HepG2 (cell line): ENCODE measurements around the gene SMAD3. TPM values are rescaled to one million over a fixed set of nuclear protein-coding genes. Genes with fewer than 3 reads are reported as not detected.

Source experiments
- ATAC-seq: fragments of 200-7000 bp; cut with Tn5 transposase; 3 replicates; pipeline ENCODE4 v1.9.1; 2020; ENCODE audit warnings: mild to moderate bottlenecking, moderate library complexity
- BruUV-seq: library from RNA; stranded (reverse); fragments of 400-500 nt; replicated peaks from 2 replicates; lab custom pipeline; 2021; lab: Mats Ljungman, UMichigan
- CTCF ChIA-PET: fragments of 300-600 bp; formaldehyde crosslinking; extraction: SDS; loops from one replicate; lab custom pipeline; 2021; ENCODE audit warnings: low total read pairs, inconsistent platforms, low intra/inter-chr PET ratio; lab: Yijun Ruan, JAX
- POLR2A ChIA-PET: fragments of 350-600 bp; sonication (Branson Sonifier 250); formaldehyde crosslinking; loops from one replicate; lab custom pipeline; 2020; ENCODE audit warnings: antibody characterized with exemption, inconsistent platforms; lab: Yijun Ruan, JAX
- DNase-seq: peaks from one replicate; pipeline ENCODE4 v3.0.0-alpha.2; 2015; ENCODE audit warnings: low spot score
- FAIRE-seq: peaks from 3 replicates; lab custom pipeline; 2011; peaks lifted over from hg19 to GRCh38; lab: Jason Lieb, UNC
- H2AFZ ChIP-seq: one replicate; pipeline ENCODE4 v1.6.1; 2011; ENCODE audit warnings: low read length, inconsistent platforms
- H3K27ac ChIP-seq: fragments of 300-600 bp; 3 replicates; pipeline ENCODE4 v1.8.0; 2011; ENCODE audit warnings: mixed run types, mild to moderate bottlenecking, mixed read lengths, low read length, inconsistent platforms; ENCODE audit not compliant: insufficient read depth; ENCODE audit errors: extremely low read length
- H3K27me3 ChIP-seq, 2 experiments: fragments of 200-600 bp in 1 of 2; 2 replicates in 1 of 2; 3 replicates in 1 of 2; pipeline versions ENCODE4 v1.6.0 to v1.8.0; 2011; ENCODE audit warnings: low read length in 2 of 2, mild to moderate bottlenecking in 2 of 2, moderate library complexity in 2 of 2, inconsistent platforms in 1 of 2; ENCODE audit not compliant: insufficient read depth in 2 of 2, control insufficient read depth in 1 of 2
- H3K36me3 ChIP-seq, 2 experiments: fragments of 200-600 bp in 1 of 2; replicated peaks in 1 of 2; 2 replicates in 1 of 2; 3 replicates in 1 of 2; pipeline versions ENCODE4 v1.5.1 to v1.8.0; 2011; ENCODE audit warnings: low read length in 2 of 2, inconsistent platforms in 1 of 2; ENCODE audit not compliant: insufficient read depth in 2 of 2, control insufficient read depth in 1 of 2
- H3K4me1 ChIP-seq: 2 replicates; pipeline ENCODE4 v1.5.1; 2012; ENCODE audit warnings: low read length, inconsistent platforms; ENCODE audit not compliant: insufficient read depth
- H3K4me2 ChIP-seq: 2 replicates; pipeline ENCODE4 v1.6.0; 2011; ENCODE audit warnings: low read depth, low read length, inconsistent platforms
- H3K4me3 ChIP-seq, 3 experiments: fragments of 200-600 bp in 1 of 3; sonication (generic), shearing (Covaris generic) in 1 of 3; replicated peaks in 1 of 3; 2 replicates each; pipeline ENCODE4 v1.5.1; 2011 to 2016; ENCODE audit warnings: low read length in 3 of 3, inconsistent platforms in 2 of 3, low read depth in 2 of 3, mild to moderate bottlenecking in 2 of 3, control low read depth in 1 of 3, mixed read lengths in 1 of 3; ENCODE audit not compliant: insufficient read depth in 1 of 3
- H3K79me2 ChIP-seq: one replicate; pipeline ENCODE4 v1.6.1; 2011; ENCODE audit warnings: low read length, inconsistent platforms; ENCODE audit not compliant: insufficient read depth
- H3K9ac ChIP-seq: 2 replicates; pipeline ENCODE4 v1.6.0; 2011; ENCODE audit warnings: mild to moderate bottlenecking, low read depth, low read length, inconsistent platforms; ENCODE audit not compliant: insufficient read depth
- H3K9me3 ChIP-seq: 2 replicates; pipeline ENCODE4 v1.5.1; 2012; ENCODE audit warnings: mild to moderate bottlenecking, low read length
- H4K20me1 ChIP-seq: 2 replicates; pipeline ENCODE4 v1.6.0; 2011; ENCODE audit warnings: inconsistent platforms, mild to moderate bottlenecking, low read length, moderate library complexity; ENCODE audit not compliant: insufficient read depth
- FOXC1 ChIP-seq: sonication (generic); formaldehyde crosslinking; IDR thresholded peaks from 2 replicates; pipeline ENCODE4 v1.8.0; 2022; ENCODE audit warnings: mild to moderate bottlenecking, missing genetic modification reagents, borderline replicate concordance
- NR2F1 ChIP-seq, 2 experiments: fragments of 450-650 bp in 1 of 2; formaldehyde crosslinking in 1 of 2; IDR thresholded peaks; 2 replicates each; pipeline versions ENCODE4 v1.5.0 to v1.6.1; 2016 to 2020; ENCODE audit warnings: mild to moderate bottlenecking in 1 of 2, missing compliant biosample characterization in 1 of 2, missing genetic modification reagents in 1 of 2, moderate library complexity in 1 of 2
- RBM22 ChIP-seq: fragments of 200-400 bp; formaldehyde crosslinking; optimal IDR thresholded peaks from 2 replicates; pipeline ENCODE3; 2017; ENCODE audit warnings: mild to moderate bottlenecking, low read length, moderate library complexity
- REL ChIP-seq: sonication (generic); formaldehyde crosslinking; conservative IDR thresholded peaks from 2 replicates; pipeline ENCODE4 v1.8.0; 2022; ENCODE audit warnings: mild to moderate bottlenecking, missing genetic modification reagents, moderate library complexity
- SETDB1 ChIP-seq: sonication (generic); formaldehyde crosslinking; IDR thresholded peaks from 2 replicates; pipeline ENCODE4 v1.5.1; 2020; ENCODE audit warnings: missing genetic modification reagents, mild to moderate bottlenecking, borderline replicate concordance
- ZNF292 ChIP-seq: sonication (generic); formaldehyde crosslinking; IDR thresholded peaks from 2 replicates; pipeline ENCODE4 v1.8.1; 2022; ENCODE audit warnings: mild to moderate bottlenecking, low read depth, missing genetic modification reagents, borderline replicate concordance
- ZNF329 ChIP-seq: sonication (generic); formaldehyde crosslinking; IDR thresholded peaks from 2 replicates; pipeline ENCODE4 v1.9.0; 2021; ENCODE audit warnings: low read depth, mild to moderate bottlenecking, missing genetic modification reagents
- ZNF678 ChIP-seq: sonication (generic); formaldehyde crosslinking; IDR thresholded peaks from 2 replicates; pipeline ENCODE4 v1.4.0; 2020; ENCODE audit warnings: mild to moderate bottlenecking, missing genetic modification reagents
- ZSCAN25 ChIP-seq: sonication (generic); formaldehyde crosslinking; IDR thresholded peaks from 2 replicates; pipeline ENCODE4 v1.8.0; 2022; ENCODE audit warnings: mild to moderate bottlenecking, missing genetic modification reagents
- WGBS: methylation state at CpG from one replicate; pipeline ENCODE4 v1.1.6; 2017; ENCODE audit warnings: low lambda C conversion rate; 5-methylcytosine and 5-hydroxymethylcytosine counted together
- in situ Hi-C: cut with HindIII; loops from 2 replicates; pipeline ENCODE4 v1.10.0; 2017; ENCODE audit warnings: low pct_unique_long_range_greater_than_20kb; ENCODE audit not compliant: extremely low pct_ligation_motif_present
- intact Hi-C: fragments of 100-400 bp; cut with micrococcal nuclease; formaldehyde crosslinking; loops from one replicate; pipeline ENCODE4 v1.10.0; 2022; ENCODE audit not compliant: unreplicated experiment
- polyA plus RNA-seq, 8 experiments: library from polyadenylated mRNA; depleted of rRNA in 3 of 8; stranded (reverse) in 7 of 8; unstranded in 1 of 8; fragments of >200 nt; fragmentation: Illumina TruSeq in 4 of 8; extraction: Trizol in 4 of 8; gene quantifications; 2 replicates each; pipeline versions ENCODE4 v1.2.1 to v1.2.3, GENCODE V29; 2011 to 2016; ENCODE audit warnings: low read depth in 4 of 8, missing spikeins in 1 of 8, mixed read lengths in 1 of 8; ENCODE audit not compliant: insufficient read depth in 1 of 8
- total RNA-seq, 5 experiments: library from RNA; depleted of rRNA; stranded (reverse); fragments of >200 nt; fragmentation: Illumina TruSeq; extraction: Trizol; gene quantifications; 2 replicates each; pipeline ENCODE4 v1.2.3, GENCODE V29; 2016; ENCODE audit warnings: low read depth in 1 of 5
- TF ChIP-seq, protein P1 (sequence below): sonication (generic); formaldehyde crosslinking; IDR thresholded peaks from 2 replicates; pipeline ENCODE4 v1.4.0; 2020; ENCODE audit warnings: mild to moderate bottlenecking, missing genetic modification reagents, borderline replicate concordance
- TF ChIP-seq, protein P2 (sequence below): sonication (generic); formaldehyde crosslinking; conservative IDR thresholded peaks from 2 replicates; pipeline ENCODE4 v1.4.0; 2020; ENCODE audit warnings: missing genetic modification reagents
- TF ChIP-seq, protein P3 (sequence below): sonication (generic); formaldehyde crosslinking; IDR thresholded peaks from 2 replicates; pipeline ENCODE4 v1.4.0; 2020; ENCODE audit warnings: missing genetic modification reagents

The SMAD3 gene
- total and polyA plus RNA-seq, 2 of the 13 experiments (the other 11 are each of a cell fraction or from before 2014, with no cell fraction given) = 8.6 to 56.3 TPM

DNA sequence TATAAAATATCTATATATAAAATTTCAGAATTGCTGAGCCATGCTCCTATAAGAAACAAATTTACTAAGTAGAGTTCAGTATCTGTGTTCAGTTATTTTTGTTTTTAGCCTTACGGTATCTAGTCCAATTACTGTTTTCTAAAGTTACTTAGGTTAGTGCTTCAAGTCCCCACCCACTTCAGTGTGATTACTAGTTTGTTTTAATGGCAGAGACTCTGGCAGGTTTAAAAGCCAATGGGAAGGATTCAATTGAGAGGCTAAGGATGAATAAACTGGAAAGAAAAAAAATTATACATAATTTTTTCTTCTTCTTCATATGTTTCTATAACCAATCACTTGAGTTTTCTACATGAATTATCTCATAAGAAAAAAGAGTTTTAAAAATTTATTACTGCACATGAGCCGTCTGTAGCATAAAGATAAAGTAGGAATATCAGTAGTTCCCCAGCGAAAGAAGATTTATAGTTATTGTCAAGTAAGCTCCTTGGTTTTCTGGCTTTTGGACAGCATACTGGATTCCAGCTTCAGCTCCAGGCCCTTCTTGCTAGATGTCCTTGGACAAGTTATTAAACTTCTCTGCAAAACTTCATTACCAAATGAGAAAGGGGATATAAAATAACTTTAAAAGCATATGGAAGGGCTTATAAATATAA, 142.3 kb downstream of the SMAD3 start:
- POLR2A ChIA-PET = no interaction called here
- FAIRE-seq = no peak
- in situ Hi-C loops = no loop called here

DNA sequence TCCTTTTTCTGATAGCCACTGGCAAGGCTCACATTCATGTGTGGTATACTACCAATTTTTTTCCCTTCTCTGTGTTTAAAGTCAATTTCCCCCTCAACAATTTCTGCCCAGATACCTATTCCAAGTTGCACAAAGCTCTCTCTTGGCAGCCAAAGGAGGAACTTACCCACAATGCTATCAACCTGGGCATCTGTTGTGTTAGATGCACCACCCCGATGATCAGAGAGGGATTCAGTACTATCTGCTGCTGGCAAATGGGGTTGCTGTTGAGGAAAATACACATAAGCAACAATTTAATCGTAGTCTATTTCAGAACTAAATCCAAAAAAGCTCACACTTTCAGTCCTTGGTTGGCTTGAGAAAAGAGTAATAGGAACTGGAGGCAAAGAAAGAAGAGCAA, 143.0 kb downstream of the SMAD3 start:
- no peak overlapping the region for H3K27ac ChIP-seq
- no TSS peak for BruUV-seq
- no peak overlapping the region for H2AFZ ChIP-seq
- H3K4me1 ChIP-seq = no peaks in the 10 kb centered on the region
- CTCF ChIA-PET = no interaction called here
- no peak overlapping the region for H3K4me3 ChIP-seq
- no peaks in the 10 kb centered on the region for H3K79me2 ChIP-seq
- no peaks in the 10 kb centered on the region for H4K20me1 ChIP-seq
- no peak overlapping the region for H3K9ac ChIP-seq
- POLR2A ChIA-PET = no interaction called here
- in situ Hi-C loops (no loop called here), intact Hi-C loops (no loop called here)
- 77% methylated on average over 2 of the region's 2 CpGs for WGBS
- no peak overlapping the region for H3K4me2 ChIP-seq
- ATAC-seq (no peak), DNase-seq (no peak), FAIRE-seq (no peak)
- no peaks in the 10 kb centered on the region for H3K9me3 ChIP-seq
- peaks cover 0 to 9% of the 10 kb centered on the region in 2 experiments; a peak in 1 of 5 replicates for H3K36me3 ChIP-seq
- no peaks in the 10 kb centered on the region for H3K27me3 ChIP-seq
- no peak for TF ChIP-seq RBM22
- TF ChIP-seq ZNF292 = no peak
- TF ChIP-seq, protein P1, sequence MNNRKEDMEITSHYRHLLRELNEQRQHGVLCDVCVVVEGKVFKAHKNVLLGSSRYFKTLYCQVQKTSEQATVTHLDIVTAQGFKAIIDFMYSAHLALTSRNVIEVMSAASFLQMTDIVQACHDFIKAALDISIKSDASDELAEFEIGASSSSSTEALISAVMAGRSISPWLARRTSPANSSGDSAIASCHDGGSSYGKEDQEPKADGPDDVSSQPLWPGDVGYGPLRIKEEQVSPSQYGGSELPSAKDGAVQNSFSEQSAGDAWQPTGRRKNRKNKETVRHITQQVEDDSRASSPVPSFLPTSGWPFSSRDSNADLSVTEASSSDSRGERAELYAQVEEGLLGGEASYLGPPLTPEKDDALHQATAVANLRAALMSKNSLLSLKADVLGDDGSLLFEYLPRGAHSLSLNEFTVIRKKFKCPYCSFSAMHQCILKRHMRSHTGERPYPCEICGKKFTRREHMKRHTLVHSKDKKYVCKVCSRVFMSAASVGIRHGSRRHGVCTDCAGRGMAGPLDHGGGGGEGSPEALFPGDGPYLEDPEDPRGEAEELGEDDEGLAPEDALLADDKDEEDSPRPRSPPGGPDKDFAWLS (CRISPR knock-in tag) = no peak
- TF ChIP-seq, protein P2, sequence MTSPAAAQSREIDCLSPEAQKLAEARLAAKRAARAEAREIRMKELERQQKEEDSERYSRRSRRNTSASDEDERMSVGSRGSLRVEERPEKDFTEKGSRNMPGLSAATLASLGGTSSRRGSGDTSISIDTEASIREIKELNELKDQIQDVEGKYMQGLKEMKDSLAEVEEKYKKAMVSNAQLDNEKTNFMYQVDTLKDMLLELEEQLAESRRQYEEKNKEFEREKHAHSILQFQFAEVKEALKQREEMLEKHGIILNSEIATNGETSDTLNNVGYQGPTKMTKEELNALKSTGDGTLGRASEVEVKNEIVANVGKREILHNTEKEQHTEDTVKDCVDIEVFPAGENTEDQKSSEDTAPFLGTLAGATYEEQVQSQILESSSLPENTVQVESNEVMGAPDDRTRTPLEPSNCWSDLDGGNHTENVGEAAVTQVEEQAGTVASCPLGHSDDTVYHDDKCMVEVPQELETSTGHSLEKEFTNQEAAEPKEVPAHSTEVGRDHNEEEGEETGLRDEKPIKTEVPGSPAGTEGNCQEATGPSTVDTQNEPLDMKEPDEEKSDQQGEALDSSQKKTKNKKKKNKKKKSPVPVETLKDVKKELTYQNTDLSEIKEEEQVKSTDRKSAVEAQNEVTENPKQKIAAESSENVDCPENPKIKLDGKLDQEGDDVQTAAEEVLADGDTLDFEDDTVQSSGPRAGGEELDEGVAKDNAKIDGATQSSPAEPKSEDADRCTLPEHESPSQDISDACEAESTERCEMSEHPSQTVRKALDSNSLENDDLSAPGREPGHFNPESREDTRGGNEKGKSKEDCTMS (CRISPR knock-in tag) = no peak
- no peak for TF ChIP-seq NR2F1 (CRISPR knock-in tag; IDR thresholded peaks at IDR 0.05)
- TF ChIP-seq REL (CRISPR knock-in tag) = no peak
- no peak for TF ChIP-seq ZSCAN25 (CRISPR knock-in tag)

More for the DNA sequence above, 142.3 kb downstream of the SMAD3 start:
- no peak overlapping the region for H3K4me3 ChIP-seq
- no peaks in the 10 kb centered on the region for H3K79me2 ChIP-seq
- no peak overlapping the region for H2AFZ ChIP-seq
- ATAC-seq (no peak), DNase-seq (no peak)
- H4K20me1 ChIP-seq = no peaks in the 10 kb centered on the region
- H3K9me3 ChIP-seq = no peaks in the 10 kb centered on the region
- TF ChIP-seq FOXC1 = no peak
- no peak for TF ChIP-seq ZNF329 (CRISPR knock-in tag)
- TF ChIP-seq, protein P3, sequence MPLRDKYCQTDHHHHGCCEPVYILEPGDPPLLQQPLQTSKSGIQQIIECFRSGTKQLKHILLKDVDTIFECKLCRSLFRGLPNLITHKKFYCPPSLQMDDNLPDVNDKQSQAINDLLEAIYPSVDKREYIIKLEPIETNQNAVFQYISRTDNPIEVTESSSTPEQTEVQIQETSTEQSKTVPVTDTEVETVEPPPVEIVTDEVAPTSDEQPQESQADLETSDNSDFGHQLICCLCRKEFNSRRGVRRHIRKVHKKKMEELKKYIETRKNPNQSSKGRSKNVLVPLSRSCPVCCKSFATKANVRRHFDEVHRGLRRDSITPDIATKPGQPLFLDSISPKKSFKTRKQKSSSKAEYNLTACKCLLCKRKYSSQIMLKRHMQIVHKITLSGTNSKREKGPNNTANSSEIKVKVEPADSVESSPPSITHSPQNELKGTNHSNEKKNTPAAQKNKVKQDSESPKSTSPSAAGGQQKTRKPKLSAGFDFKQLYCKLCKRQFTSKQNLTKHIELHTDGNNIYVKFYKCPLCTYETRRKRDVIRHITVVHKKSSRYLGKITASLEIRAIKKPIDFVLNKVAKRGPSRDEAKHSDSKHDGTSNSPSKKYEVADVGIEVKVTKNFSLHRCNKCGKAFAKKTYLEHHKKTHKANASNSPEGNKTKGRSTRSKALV (CRISPR knock-in tag) = no peak
- no peak for TF ChIP-seq ZNF678 (CRISPR knock-in tag)
- TF ChIP-seq SETDB1 (CRISPR knock-in tag) = no peak
- no peaks in the 10 kb centered on the region for H3K4me1 ChIP-seq
- no peaks in the 10 kb centered on the region for H3K27me3 ChIP-seq
- no peak overlapping the region for H3K9ac ChIP-seq
- no peak overlapping the region for H3K4me2 ChIP-seq
- CTCF ChIA-PET = no interaction called here
- H3K27ac ChIP-seq = no peak overlapping the region
- intact Hi-C loops = no loop called here
- WGBS = 93% methylated on average over 3 of the region's 3 CpGs
- no TSS peak for BruUV-seq
- H3K36me3 ChIP-seq = peaks cover 0 to 9% of the 10 kb centered on the region in 2 experiments; a peak in 1 of 5 replicates
